C4-2B (cell line): ENCODE results near the gene MIAT.

Experiments
- ZFX ChIP-seq: fragments of 450-650 bp; IDR thresholded peaks from 2 replicates; pipeline ENCODE4 v1.6.1; 2017
- TF ChIP-seq, protein P1 (sequence below): fragments of 450-650 bp; conservative IDR thresholded peaks from 2 replicates; pipeline ENCODE4 v1.5.1; 2017; ENCODE audit warnings: mild to moderate bottlenecking

DNA sequence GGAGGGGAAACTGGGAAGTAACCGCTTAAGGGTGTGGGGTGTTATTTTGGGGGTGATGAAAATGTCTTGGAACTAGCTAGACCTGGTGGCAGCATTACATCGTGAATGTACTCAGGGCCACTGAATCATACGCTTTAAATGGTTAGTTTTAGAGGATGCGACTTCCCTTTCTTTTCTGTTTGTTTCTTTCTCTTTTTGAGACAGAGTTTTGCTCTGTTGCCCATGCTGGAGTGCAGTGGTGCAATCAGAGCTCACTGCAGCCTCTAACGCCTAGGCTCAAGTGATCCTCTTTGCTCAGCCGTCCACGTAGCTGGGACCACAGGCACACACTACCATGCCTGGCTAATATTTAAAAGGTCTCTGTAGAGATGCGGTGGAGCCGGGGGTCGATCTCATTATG is 5.6 kb upstream of the MIAT start:
- TF ChIP-seq, protein P1, sequence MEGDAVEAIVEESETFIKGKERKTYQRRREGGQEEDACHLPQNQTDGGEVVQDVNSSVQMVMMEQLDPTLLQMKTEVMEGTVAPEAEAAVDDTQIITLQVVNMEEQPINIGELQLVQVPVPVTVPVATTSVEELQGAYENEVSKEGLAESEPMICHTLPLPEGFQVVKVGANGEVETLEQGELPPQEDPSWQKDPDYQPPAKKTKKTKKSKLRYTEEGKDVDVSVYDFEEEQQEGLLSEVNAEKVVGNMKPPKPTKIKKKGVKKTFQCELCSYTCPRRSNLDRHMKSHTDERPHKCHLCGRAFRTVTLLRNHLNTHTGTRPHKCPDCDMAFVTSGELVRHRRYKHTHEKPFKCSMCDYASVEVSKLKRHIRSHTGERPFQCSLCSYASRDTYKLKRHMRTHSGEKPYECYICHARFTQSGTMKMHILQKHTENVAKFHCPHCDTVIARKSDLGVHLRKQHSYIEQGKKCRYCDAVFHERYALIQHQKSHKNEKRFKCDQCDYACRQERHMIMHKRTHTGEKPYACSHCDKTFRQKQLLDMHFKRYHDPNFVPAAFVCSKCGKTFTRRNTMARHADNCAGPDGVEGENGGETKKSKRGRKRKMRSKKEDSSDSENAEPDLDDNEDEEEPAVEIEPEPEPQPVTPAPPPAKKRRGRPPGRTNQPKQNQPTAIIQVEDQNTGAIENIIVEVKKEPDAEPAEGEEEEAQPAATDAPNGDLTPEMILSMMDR = no peak
- TF ChIP-seq ZFX = no peak
